Stimulated activated naive CD8-positive, alpha-beta T cell treated with anti-CD3 and anti-CD28 coated beads, Interleukin-15, Interleukin-2, amounts not matched to agents 100 U/mL and 50 U/mL, for 24 hours (primary cell): ENCODE measurements around the gene PCSK5.

Source experiments
- ATAC-seq: fragments of 150-1000 bp; cut with Tn5 transposase; one replicate; pipeline ENCODE4 v1.10.0; 2021
- DNase-seq: peaks from one replicate; pipeline ENCODE4 v3.0.0; 2021

The PCSK5 gene

DNA sequence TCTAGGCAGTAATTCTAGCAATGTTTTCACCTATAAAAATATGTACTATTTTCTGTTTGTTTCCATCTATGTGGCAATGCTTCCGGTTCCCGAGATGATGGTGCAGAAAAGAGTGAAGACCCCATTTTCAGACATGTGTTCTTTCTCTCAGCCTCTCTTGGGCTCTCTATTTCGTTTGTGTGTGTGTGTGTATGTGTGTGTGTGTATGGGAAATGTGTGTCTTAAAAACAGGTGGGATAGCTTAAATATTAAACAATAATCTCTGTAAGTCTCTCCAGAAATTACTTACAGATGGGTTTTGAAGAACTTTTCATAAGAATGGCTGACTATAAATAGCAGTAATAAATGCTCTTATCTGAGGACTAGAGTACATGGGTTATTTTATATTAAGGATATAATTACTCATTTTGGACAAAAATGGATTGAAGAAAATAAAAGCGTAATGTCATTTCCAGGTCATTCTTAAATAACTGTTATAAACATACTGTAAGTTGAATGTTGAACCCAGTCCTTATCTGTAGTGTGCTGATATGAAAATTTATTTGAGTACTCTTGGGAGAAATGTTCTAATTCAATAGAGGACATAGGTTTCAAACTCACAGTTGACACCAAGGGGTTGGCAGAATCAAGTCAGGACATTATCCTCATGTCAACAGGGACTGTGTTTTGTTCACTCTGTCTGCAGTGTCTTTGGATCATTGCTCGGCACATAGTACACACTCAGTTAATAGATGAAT lies 31.1 kb downstream of the PCSK5 start:
- ATAC-seq (no peak), DNase-seq (no peak)

DNA sequence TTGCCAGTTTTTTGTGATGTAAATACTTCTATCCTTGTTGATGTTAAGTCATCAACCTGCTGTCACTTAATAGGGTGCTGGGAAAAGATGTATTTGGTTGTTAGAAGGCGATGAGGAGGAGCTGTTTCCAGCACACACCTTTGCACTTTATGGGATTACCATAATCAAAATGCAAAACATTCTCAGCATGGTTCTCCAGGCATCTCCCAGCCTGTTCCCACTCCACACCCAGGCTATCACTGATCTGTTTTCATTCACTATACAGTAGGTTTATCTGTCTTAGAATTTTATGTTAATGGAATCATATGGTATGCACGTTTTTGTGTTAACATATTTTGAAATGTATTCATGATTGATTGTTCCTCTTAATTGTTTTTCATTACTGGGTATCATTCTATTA lies 35.9 kb downstream of the PCSK5 start:
- ATAC-seq (no peak), DNase-seq (no peak)

DNA sequence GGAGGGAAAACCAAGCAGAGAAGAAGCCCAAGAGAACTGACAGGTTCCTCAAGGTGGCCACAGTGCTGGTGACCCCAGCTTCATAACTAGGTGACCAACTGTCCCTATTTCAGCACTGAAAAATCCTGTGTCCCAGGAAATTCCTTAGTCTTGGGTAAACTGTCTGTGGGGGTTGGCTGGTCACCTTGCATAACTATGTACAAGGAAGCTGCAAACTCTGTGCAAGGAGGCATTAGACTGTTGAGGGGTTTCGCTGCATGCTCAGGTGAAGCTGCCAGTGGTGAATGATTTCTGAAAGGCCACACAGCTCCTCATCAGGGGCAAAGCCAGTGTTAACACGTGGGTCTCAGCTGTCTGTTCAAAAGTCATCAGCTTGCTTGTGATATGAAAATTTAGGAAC lies 36.9 kb downstream of the PCSK5 start:
- no peak for ATAC-seq
- DNase-seq, result no peak

DNA sequence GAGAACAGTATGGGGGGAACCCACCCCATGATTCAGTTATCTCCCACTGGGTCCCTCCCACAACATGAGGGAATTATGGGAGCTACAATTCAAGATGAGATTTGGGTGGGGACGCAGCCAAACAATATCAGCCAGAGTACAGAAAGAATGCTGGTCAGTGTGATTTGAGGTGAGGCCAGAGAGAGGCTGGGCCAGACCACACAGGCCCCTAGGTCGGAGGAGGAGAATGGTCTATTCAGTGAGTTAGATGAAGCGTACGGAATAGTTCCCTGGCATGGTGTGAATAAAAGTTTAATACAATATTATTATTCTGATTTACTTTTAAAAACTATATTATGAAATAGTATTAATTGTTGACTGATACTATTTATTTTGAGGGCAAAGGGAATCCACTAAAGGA lies 39.7 kb downstream of the PCSK5 start:
- no peak for DNase-seq
- no peak for ATAC-seq

DNA sequence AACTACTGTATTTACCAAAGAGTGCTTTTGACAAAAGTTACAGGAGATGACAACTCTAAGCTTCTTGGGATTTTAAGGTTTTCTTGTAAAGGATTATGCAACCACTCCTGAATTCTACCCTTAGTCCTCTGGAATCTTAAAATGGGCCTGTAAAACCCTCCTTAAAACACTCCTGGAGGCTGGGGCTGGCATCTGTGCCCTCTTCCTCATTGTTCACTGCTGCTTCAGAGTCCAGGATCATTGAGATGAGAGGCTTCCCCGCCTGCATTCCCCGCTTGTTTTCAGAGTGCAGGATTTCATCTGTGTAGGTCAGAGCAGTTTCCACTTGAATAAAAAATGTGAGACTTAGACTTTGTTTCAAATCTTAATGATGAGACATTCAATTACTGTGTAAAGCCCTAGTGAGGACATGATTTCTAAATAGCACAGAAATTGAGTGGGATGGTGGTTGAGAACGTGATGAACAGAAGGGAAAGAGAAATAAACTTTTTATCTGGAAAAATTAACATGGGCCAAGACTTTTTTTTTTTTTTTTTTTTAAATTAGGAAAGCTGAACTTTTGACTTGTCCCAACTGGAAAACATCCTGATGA lies 40.4 kb downstream of the PCSK5 start:
- DNase-seq, result no peak
- no peak for ATAC-seq

DNA sequence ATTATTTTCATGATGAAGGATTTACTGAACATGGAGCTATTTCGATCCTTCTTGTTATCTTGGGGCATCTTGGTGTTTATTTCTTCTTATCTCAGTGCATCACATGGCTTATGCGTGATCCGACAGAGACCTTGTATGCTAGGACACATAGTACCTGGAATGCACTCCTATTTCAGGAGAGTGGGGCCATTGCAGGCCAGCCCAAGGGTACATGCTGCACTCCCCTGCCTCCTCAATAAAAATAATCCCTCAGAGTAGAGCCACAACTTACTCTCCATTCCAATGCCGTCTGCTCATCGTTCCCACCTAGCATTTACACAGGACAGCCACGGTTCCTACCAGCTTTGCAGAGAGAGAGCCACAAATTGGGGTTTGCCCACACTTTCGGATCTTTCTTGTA lies 43.5 kb downstream of the PCSK5 start:
- ATAC-seq (no peak), DNase-seq (no peak)

DNA sequence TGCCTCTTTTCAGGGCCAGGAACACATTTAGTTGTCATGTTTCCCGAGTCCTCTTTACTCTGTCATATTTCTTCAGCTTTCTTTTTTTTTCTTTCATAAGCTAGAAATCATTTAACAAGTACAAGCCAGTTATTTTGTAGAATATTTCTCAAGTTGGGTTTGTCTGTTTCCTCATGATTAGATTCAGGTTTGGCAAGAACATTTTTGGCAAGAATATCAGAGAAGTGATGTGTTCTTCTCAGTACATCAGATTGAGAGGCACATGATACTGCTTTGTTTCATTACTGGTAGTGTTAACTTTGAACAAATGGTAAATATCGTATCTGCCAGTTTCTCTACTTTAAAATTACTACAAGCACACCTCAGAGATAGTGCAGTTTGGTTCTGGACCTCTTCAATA lies 45.1 kb downstream of the PCSK5 start:
- ATAC-seq (no peak), DNase-seq (no peak)

DNA sequence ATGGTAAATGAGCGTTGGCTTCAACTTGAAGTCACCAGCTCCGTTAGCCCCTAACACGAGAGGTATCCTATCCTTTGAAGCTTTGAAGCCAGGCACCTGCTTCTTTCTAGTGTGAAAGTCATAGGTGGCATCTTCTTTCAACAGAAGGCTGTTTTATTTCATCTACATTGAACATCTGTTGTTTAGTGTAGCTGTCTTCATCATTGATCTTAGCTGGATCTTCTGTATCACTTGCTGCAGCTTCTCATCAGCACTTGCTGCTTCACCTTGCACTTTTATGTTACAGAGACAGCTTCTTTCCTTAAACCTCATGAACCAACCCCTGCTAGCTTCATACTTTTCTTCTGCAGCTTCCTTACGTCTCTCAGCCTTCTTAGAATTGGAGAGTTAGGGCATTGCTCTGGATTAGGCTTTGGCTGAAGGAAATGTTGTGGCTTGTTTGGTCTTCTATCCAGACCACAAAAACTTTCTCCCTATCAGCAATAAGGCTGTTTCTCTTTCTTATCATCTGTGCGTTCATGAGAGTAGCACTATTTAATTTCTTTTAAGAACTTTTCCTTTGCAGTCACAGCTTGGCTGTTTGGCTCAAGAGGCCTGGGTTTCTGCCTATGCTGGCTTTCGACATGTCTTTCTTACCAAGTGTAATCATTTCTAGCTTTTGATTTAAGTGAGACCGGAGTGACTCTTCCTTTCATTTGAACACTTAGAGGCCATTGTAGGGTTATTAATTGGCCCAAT lies 47.2 kb downstream of the PCSK5 start:
- no peak for ATAC-seq
- no peak for DNase-seq

DNA sequence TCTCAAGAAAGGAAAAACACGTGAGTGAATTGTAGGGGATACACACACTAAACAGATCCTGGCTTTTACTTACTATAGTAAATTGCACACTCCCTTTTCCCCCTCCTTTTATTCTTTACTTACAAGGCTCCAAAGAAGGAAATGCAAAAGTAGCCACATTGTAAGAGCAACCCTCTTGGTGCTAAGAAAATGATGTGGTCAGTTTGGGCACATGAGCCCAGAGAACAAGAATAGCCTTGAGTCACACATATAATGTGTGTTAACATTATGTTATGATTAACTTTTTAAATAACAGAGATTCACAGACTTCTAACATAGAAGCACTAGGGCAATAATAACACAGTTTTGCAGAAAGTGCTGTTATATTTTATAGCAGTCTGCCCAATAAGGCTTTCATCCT lies 48.5 kb downstream of the PCSK5 start:
- no peak for DNase-seq
- ATAC-seq, result no peak

DNA sequence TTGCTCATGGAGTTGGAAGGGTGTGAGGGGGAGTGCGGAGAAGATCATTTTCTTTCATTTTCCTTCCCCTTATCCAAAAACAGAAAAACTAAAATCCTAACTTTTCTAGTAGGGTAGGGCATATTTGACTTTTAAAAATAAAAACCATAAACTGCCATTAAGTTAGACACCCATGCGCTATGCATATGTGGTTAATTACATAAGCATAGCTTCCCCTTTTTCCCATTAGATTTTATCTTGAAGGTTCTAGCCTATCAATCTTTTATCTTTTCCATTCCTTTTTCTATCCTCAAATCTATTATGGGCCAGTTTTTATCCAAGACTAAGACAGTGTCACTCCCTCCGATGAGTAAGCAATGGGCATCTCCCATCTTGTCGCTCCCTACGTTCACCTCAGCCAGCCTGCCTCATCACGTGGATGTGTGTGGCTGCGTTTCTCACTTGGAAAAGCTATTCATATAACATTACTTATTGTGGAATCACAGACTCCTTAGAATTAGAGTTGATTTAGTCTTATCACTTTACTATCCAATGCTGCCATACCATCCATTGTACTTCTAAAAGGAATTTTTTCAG lies 49.2 kb downstream of the PCSK5 start:
- no peak for DNase-seq
- ATAC-seq, result no peak

DNA sequence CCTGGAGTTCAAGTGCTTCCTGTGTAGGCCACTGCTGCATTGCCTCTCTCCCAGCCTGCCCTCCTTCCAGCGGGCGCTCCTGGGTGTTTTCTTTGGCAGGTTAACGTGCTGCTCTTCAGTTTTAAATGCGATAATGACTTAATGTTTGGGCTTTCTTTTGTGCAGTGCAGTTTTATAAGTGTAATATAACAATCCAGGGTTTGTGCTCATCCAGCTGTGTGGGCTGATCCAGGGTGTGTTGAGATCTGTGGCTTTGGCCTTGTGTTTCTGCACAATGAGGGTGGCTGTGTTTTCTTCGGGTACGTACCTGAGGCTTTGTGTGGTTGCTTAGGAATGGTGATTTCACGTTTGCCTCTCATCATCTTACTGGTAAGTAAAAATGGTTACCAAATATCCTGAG lies 50.6 kb downstream of the PCSK5 start:
- ATAC-seq (no peak), DNase-seq (no peak)

DNA sequence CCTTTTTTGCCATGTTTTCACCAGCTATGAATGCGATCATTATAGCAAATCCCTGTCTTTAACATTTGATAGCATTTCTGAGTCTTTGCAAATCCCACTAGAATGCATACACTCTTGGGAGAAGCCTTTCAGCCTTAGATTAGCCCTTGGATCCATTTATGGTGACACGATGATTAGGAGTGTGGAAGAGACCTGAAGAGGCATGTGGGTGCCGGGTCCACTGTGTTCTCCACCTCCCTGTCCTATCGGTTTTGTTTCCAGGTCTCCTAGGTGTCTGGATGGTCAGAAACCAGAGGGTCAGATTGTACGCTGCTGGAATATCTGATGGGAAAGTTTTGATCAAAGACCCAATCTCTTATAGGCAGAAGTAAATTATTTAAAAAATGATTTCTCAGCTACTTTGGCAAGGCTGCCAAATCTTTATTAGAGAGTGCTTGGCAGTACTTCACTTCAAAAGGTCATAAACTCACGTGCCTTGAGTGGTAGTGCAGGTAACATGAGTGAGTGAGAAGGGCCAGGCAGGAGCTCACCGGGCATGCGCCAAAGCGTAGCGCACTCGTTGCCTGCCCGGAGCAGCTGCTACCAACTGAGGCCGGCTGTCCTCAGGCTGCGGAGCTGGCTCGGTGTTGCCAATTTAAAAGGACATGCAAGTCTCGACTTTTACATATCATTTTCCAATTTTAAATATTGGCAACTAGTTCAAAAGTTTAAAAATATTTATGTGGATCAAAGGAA lies 51.3 kb downstream of the PCSK5 start:
- DNase-seq (no peak), ATAC-seq (no peak)

DNA sequence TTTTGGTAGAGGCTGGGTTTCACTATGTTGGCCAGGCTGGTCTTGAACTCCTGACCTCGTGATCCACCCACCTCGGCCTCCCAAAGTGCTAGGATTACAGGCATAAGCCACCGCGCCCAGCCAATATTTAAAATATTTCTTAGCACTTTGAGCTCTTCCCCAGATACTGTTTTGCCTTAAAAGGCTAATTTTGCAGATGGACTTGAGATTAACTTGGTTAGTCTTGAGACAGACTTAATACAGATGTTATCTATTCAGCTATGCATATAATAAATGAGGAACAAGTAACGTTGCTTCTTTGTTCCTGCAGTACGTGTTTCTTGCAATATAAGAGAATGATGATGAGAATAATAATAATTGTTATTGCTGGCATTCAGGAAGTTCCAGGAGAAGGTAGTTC lies 56.3 kb downstream of the PCSK5 start:
- ATAC-seq, result no peak
- DNase-seq, result no peak

DNA sequence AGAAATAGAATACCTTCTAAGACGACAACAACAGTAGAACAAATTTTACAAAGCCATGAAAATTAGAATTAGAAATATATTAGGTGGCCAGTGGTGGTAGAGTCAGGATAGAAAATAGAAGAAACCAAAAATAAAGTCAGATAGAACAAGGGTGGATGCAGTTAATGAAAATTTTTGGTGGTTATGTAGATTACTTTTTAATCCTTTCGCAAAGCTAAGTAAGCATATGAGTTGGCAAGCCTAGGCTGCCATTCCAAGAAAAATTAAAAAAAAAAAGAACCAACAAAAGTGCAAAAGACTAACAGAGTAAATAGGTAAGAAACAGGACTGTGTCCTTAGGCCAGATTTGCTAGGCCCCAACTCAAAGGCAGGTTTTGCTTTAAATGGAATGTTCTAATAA lies 56.8 kb downstream of the PCSK5 start:
- DNase-seq, result no peak
- no peak for ATAC-seq

DNA sequence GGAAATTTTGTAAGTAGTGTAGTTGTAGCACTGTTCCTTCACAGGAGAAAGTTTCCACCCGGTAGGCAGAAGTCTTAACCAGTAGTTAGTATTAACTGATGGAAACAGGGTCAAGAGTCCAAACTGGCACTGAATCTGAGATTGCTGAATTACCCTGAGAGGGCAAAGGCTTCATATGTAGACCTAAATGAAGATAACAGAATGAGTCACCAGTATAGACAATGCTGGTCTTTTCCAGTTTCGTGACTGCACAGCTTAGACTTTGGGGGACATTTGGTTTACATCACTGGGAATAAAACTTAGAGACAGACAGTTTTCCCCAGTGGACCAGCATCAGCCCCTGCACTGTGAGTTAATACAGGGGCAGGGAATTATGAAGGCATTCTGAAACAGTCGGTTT lies 60.5 kb downstream of the PCSK5 start:
- ATAC-seq (no peak), DNase-seq (no peak)

DNA sequence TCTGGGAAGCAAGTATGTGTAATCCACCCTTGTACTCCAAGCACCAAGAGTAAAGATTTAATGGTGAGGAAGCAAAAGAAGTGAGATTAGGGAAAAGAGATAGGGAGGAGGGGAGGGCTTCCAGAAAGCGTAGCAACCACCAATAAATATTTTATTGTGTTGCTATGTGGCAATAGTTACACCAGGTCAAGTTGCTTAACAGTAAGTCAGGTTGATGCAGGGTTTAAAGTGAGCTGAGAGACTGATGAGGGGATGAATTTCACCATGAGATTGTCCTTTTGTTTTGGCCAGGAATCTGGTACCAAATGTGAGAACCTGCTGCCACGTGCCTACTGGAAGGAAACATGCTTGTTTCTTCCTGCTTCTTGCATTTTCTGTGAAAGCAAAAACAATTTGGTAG lies 62.7 kb downstream of the PCSK5 start:
- DNase-seq, result no peak
- ATAC-seq, result no peak

DNA sequence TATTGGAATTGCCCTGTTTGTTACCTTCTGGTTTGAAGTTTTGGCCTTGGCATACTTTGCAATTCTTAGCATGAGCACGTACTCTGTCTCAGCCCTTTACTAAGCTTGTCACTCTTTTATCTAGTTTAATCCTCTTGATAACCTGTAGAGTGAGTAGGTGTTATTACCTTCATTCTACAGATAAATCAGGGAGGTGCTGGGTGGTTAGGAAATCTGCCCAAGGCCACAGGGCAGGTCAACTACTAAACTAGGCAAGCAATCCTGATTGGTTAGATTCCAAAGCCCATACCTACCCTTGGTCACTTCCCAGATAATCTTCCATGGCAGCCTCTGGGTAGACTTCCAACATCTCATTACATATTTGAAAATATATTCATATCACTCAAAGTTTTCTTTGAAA lies 65.7 kb downstream of the PCSK5 start:
- ATAC-seq, result no peak
- DNase-seq, result no peak

DNA sequence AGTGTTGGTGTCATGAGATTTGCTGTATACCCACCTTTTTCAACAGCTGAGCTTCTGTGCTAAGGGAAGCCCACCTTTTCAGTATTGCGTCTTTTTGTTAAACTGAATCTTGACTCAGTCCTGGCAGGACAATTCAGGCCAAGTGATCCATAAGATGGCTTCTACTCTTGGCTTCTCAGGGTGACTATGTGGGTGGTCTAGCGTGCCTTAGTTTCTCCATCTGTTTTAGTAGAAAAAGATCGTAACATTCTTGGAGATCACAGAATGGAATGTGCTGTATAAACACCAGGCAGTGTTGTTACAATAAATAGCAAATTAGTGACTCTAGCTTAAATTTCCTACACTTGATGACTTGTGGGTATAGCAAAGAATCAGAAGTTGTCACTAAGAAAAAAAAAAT lies 66.6 kb downstream of the PCSK5 start:
- ATAC-seq (no peak), DNase-seq (no peak)

DNA sequence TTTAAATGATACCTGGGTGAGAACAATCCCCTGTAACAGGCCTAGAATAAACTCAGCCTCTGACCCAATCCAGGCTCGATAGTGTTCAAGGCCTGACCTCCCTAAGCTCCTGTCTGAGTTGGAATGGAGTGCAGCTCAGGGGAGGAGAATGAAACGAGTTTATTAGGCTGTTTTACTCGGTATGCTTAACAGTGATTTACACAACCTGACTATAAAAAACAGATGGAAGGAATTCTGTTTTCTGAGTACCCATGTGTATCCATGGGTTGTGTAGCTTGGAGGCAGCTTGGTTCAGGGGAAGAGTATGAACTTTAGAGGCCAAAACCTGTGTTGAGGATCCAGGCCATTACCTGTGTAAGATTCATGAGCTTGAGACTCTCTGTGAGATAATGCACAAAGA lies 67.8 kb downstream of the PCSK5 start:
- ATAC-seq (no peak), DNase-seq (no peak)

DNA sequence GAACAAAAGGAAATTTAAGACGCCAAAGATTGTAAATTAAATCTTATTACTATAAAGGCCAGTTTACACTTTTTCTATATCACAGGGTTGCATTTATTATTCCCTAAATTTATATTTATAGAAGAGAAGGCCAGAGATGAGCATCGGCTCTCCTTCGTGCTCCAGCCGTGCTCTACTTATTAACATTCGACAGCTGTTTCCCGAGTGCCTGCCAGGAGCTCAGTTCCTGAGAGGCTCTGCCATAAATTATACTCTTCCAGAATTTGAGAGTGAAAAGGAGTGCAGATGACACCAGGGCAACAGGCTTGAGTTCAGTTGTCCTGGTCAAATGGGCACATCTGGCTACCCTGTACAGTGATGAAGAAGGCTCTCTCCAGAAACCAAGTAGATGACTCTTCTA lies 70.1 kb downstream of the PCSK5 start:
- DNase-seq, result no peak

DNA sequence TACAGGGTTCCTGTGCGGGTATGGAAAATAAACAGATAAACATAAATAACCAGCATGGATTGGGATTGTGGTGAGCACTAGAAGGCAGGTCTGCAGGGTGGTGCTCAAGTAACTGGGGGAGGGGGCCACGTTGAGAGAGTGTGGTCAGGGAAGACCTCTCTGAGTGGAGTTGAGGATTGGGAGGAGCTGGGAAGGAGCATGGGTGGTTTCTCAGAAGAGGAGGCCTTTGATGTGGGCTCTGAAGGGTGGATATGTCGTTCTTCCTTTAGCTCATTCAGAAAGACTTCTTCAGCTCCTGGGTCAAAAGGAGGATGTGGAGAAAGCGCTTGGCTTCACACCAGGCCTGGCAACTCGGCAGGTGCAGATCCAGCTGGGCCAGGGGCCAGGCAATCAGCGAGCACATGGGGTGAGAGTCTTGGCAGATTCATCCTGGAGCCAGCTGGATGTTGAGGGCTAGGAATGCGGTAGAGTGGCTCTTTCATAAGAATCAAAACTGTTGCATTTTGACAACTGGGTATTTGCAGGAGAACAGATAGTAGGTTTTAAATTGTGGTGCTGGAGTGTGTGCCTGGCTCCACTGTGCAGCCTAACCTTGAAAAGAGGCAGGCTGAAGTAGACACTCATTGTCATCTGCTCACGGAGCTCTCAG lies 71.7 kb downstream of the PCSK5 start:
- ATAC-seq, result peak; percentile 23
- no peak for DNase-seq

More for the DNA sequence above, 70.1 kb downstream of the PCSK5 start:
- ATAC-seq, result no peak

DNA sequence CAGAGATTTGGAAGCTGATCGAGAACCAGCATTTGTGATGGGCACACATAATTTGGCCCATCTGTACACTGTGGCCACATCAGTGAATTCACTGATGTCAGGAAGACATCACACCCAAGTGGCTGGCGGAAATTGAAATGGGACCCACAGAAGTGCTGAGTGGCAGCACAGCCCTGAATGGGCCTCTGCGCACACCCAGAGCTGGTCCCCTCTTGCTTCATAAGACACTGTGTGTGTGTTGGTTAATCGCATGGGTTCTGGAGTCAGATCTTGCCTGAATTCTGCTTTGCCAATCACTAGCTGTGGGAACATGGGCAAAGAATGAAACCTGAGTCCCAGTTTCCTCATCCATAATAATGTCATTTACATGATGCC lies 72.2 kb downstream of the PCSK5 start:
- DNase-seq (no peak), ATAC-seq (no peak)
